Kidney epithelial cell (primary cell): ENCODE measurements around the gene SERPINE2. TPM values are rescaled to one million over a fixed set of nuclear protein-coding genes. Genes with fewer than 3 reads are reported as not detected.

Experiments
- DNase-seq: peaks from one replicate; pipeline ENCODE4 v3.0.0-alpha.2; 2010; ENCODE audit warnings: low read depth
- H3K27me3 ChIP-seq: 2 replicates; pipeline ENCODE4 v1.6.0; 2011; ENCODE audit warnings: low read length; ENCODE audit not compliant: control insufficient read depth, insufficient read depth
- H3K36me3 ChIP-seq: 2 replicates; pipeline ENCODE4 v1.5.1; 2011; ENCODE audit warnings: low read length; ENCODE audit not compliant: control insufficient read depth, insufficient read depth
- H3K4me3 ChIP-seq: 2 replicates; pipeline ENCODE4 v1.5.1; 2011; ENCODE audit warnings: low read depth, mild to moderate bottlenecking, control low read depth, low read length
- total RNA-seq: library from RNA; depleted of rRNA; stranded (reverse); fragments of >200 nt; gene quantifications from 2 replicates; pipeline ENCODE4 v1.2.3, GENCODE V29; 2015
- TF ChIP-seq, protein P1 (sequence below): IDR thresholded peaks from 2 replicates; pipeline ENCODE4 v1.5.1; 2011; ENCODE audit warnings: mild to moderate bottlenecking, moderate library complexity, low read length, control low read depth, inconsistent platforms; ENCODE audit not compliant: insufficient read depth, poor library complexity, severe bottlenecking

The SERPINE2 gene
- total RNA-seq, 1 donor from 2014 or later, result 84.9 TPM

DNA sequence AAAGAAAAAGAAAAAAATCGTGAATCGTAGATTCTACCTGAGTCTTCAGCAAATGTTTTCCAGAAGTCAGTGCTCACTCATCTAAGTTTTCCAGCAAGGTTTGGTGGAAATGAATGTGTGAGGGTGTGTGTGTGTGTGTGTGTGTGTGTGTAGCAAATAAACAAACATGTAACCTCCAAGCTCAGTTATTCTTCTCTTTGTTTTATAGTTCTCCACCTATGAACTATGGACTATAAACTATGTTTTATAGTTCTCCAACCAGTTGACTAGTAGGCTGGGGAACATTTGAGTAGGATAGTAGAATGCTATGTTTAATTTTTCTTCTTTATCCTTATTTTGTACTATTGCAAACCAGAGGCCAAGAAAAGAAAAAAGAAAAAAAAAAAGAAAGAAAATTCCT lies 44.6 kb upstream of the SERPINE2 start:
- H3K4me3 ChIP-seq, result no peak overlapping the region
- H3K27me3 ChIP-seq, result no peaks in the 10 kb centered on the region
- TF ChIP-seq, protein P1, sequence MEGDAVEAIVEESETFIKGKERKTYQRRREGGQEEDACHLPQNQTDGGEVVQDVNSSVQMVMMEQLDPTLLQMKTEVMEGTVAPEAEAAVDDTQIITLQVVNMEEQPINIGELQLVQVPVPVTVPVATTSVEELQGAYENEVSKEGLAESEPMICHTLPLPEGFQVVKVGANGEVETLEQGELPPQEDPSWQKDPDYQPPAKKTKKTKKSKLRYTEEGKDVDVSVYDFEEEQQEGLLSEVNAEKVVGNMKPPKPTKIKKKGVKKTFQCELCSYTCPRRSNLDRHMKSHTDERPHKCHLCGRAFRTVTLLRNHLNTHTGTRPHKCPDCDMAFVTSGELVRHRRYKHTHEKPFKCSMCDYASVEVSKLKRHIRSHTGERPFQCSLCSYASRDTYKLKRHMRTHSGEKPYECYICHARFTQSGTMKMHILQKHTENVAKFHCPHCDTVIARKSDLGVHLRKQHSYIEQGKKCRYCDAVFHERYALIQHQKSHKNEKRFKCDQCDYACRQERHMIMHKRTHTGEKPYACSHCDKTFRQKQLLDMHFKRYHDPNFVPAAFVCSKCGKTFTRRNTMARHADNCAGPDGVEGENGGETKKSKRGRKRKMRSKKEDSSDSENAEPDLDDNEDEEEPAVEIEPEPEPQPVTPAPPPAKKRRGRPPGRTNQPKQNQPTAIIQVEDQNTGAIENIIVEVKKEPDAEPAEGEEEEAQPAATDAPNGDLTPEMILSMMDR, result no peak
- H3K36me3 ChIP-seq, result no peaks in the 10 kb centered on the region
- DNase-seq, result no peak

DNA sequence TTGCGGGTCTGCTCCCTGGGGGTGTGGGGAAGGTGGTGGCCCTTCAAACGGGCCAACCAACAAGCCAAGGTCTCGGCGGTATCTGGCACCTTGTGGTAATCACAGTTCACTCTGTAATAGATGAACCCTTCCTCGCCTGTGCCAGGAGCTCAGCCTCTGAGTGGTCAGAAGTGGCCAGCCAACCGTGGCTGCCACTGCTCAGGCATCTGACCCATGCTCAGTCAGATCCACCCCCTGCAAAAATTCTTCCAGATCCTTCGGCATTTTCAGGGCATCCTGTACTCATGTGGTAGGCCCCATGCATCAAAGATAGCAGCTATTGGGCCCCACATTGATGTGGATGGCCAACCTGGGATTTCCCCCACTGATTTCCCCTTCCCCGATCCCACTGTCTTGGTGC lies 39.6 kb upstream of the SERPINE2 start:
- Histone ChIP-seq H3K36me3 (no peaks in the 10 kb centered on the region), H3K27me3 (no peaks in the 10 kb centered on the region), H3K4me3 (no peak overlapping the region)
- TF ChIP-seq, protein P1, result no peak
- DNase-seq, result no peak

DNA sequence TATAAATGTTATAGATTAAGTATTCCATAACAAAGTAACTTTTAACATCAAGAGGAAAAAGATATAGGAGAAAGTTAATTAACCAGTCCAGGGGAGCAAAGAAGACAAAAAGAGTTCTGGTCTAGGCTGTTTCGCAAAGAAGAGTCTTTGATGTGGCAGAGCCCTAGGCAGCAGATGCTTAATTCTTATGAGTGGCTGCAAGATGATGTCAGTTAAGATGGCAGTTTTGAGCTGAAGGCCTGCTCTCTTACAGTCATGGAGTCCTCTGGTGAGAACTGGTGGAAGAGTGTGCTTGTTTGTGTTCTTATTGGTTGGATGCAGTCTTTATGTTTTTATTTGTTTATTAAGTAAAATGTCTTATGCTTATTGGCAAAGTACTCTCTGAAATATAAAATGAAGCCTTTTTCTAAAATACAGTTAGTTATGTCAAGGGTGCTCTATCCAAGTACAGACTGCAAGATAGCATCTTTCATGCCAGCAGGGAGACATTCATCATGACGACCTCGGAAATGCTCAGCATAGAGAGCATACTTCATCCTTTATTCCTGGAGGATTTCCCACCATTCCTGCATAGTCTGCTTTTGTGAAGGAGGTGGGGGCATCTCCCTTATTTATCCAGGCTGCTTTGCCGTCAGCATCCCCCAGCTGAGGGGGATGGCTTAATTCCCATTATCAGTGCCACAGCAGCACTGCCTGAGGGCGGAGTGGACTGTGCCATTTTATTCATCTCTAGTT lies 38.9 kb upstream of the SERPINE2 start:
- Histone ChIP-seq H3K4me3 (no peak overlapping the region), H3K27me3 (no peaks in the 10 kb centered on the region), H3K36me3 (no peaks in the 10 kb centered on the region)
- DNase-seq, result no peak
- TF ChIP-seq, protein P1, result no peak

DNA sequence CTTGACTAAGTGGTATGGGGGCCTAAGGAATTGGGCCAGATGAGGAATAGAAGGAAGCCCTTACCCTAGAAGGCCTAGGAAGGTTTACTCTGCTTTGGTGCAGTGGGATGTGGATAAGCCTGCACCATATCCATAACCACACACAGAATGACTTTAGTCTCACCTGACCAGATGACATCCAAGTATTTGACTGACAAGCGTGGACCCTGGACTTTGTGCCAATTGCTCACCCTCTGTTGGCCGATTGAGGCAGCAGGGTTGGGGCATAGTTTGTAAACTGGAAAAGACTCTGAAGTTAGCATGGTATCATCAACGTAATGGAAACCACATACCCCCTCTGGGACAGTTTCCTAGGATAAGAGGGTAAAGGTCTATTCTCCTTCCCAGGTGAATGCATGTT lies 36.5 kb upstream of the SERPINE2 start:
- H3K27me3 ChIP-seq, result no peaks in the 10 kb centered on the region
- TF ChIP-seq, protein P1, result no peak
- no peaks in the 10 kb centered on the region for H3K36me3 ChIP-seq
- DNase-seq, result no peak
- H3K4me3 ChIP-seq, result no peak overlapping the region

DNA sequence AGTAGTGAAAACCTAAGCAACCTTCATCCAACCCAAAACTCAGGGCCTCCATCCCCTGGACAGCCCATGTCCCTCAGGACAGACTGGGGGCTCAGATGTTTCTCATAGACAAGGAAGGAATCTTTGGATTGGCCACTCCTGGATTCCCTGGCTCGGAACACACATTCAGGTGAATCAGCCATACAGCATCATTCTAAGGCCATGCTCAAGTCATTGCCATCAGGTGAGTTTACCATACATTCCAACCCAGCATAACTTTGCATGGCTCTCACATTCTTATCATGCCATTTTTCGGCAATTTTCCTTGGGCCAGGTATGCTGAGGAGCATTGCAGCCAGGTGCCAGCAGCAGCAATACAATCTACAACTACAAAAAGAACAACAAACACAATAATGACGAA lies 34.6 kb upstream of the SERPINE2 start:
- TF ChIP-seq, protein P1, result no peak
- Histone ChIP-seq H3K4me3 (no peak overlapping the region), H3K27me3 (no peaks in the 10 kb centered on the region), H3K36me3 (no peaks in the 10 kb centered on the region)
- no peak for DNase-seq

DNA sequence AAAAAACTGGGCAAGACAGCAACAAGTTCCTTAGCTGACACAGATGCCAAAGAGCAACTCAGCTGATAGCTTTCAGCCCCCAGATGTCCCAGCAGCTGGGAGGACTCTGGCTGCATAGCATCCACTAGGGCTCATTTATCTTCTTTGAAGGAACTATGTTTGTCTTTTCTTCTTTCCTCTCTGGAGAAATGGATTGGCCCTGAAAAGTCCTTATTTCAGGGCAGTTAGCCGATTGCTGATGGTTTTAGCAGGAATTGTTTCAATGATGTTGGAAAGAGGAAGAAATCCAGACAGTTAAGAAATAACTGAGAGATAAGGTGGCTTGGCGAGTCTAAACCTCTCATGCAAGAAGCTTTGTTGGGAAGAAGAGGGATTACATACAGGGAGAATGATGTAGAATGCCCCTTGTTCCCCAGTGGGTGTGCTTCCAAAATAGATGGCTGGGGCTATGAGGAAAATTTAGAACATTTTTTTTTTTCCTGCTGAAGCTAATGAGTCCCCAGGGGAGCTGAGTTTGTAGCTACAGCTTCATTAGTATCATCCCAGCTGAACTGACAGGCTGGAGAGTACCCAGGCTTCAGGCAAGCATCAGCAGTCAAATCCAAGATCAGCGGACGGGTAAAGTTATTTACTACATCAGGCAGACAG lies 33.6 kb upstream of the SERPINE2 start:
- TF ChIP-seq, protein P1, result no peak
- Histone ChIP-seq H3K36me3 (no peaks in the 10 kb centered on the region), H3K4me3 (no peak overlapping the region), H3K27me3 (no peaks in the 10 kb centered on the region)
- no peak for DNase-seq
